ENCODE results near the gene PPP1R37. TPM values are rescaled to one million over a fixed set of nuclear protein-coding genes. Genes with fewer than 3 reads are reported as not detected.
A peak's percentile ranks its signal among the peaks of the same experiment; 100 is the strongest.

The PPP1R37 gene
- total and polyA plus RNA-seq, 2 of the 13 experiments (the other 11 are each of a cell fraction or from before 2014, with no cell fraction given): 9.0 to 14.3 TPM

- TF ChIP-seq ZBTB7A (CRISPR knock-in tag; IDR thresholded peaks at IDR 0.05) (0 out of 2 replicates have a peak, but pooled peaks have one; percentile 36), GATAD1 (CRISPR knock-in tag; IDR thresholded peaks at IDR 0.05) (peak; percentile 94), ZNF605 (CRISPR knock-in tag; IDR thresholded peaks at IDR 0.05) (peak; percentile 61), MEIS2 (CRISPR knock-in tag; IDR thresholded peaks at IDR 0.05) (peak; percentile 21), NAIF1 (CRISPR knock-in tag; IDR thresholded peaks at IDR 0.05; ENCODE audit: borderline replicate concordance) (peak; percentile 61; the same call in 1 of the 2 replicates), ZZZ3 (CRISPR knock-in tag; IDR thresholded peaks at IDR 0.05; ENCODE audit: borderline replicate concordance) (peak; percentile 39; the same call in 1 of the 2 replicates), GABPB1 (CRISPR knock-in tag; IDR thresholded peaks at IDR 0.05) (peak; percentile 85), TRIM24 (CRISPR knock-in tag; IDR thresholded peaks at IDR 0.05) (no peak), CC2D1A (CRISPR knock-in tag; IDR thresholded peaks at IDR 0.05) (peak; percentile 61; the same call in 1 of the 2 replicates), ZNF124 (CRISPR knock-in tag; IDR thresholded peaks at IDR 0.05) (peak; percentile 73; the same call in 1 of the 2 replicates), JUNB (CRISPR knock-in tag; IDR thresholded peaks at IDR 0.05; ENCODE audit: borderline replicate concordance) (0 out of 2 replicates have a peak, but pooled peaks have one; percentile 18), HMGXB4 (CRISPR knock-in tag; IDR thresholded peaks at IDR 0.05; ENCODE audit: borderline replicate concordance in 1 of 2, low read depth in 1 of 2) (peak; percentile 90 to 93), TBL1XR1 (IDR thresholded peaks at IDR 0.05; ENCODE audit: borderline replicate concordance, low read length, partially characterized antibody) (no peak), ZNF75D (CRISPR knock-in tag; IDR thresholded peaks at IDR 0.05; ENCODE audit: borderline replicate concordance) (peak; percentile 34; the same call in 1 of the 2 replicates), ARNTL (CRISPR knock-in tag; IDR thresholded peaks at IDR 0.05) (no peak), PAX8 (CRISPR knock-in tag; IDR thresholded peaks at IDR 0.05; ENCODE audit: borderline replicate concordance) (no peak), ZNF451 (CRISPR knock-in tag; IDR thresholded peaks at IDR 0.05) (peak; percentile 61; the same call in 1 of the 2 replicates), FOXP4 (CRISPR knock-in tag; IDR thresholded peaks at IDR 0.05) (peak; percentile 22; the same call in 1 of the 2 replicates), TEAD2 (CRISPR knock-in tag; IDR thresholded peaks at IDR 0.05) (no peak)
Measured at GRCh38 chr19:45092747-45093678, at the start of gene PPP1R37 (continued).

Measured in HepG2 (cell line).